NCI-H748 treated with DMSO at 0.1 percent for 48 hours (cell line): ENCODE measurements around the gene CCL24.
"Not testable (repeated sequence)": the region's sequence is repeated elsewhere in the genome, so short reads cannot be mapped to it uniquely, and the experiment has no call there.

Source experiments
- DNase-seq: peaks from one replicate; lab custom pipeline; 2025; lab: John Stamatoyannopoulos, UW

The CCL24 gene

DNA sequence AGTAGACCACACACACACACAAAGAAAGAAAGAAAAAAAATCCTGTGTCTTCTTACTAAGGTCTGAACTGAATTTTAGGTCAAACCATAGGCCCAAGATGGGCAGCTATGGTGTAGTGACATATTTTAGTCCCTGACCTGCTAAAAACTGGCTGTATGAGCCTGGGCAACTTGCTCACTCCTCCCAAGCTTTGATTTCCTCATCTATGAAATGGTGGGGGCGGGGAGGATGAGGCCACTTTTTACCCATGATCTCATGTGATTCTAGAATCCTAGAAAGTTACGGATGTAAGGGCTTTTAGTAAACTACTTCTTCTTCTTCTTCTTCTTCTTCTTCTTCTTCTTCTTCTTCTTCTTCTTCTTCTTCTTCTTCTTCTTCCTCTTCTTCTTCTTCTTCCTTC is 6.1 kb upstream of the CCL24 start:
- no peak for DNase-seq

DNA sequence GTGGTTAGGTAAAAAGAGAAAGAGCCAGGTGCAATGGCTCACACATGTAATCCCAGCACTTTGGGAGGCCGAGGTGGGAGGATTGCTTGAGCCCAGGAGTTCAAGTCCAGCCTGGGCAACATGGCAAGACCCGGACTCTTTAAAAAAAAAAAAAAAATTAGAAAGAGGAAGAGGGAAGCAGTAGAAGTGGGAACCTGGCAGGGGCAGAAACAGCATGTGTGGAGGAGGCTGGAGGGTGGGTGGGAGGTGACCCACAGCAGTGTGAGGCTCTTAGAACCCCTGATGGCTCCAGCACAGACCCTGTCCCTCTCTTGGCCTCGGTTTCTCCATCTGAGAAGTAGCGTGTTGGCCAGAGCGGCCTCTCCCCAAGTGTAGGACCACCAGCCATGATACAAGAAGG is 4.9 kb upstream of the CCL24 start:
- DNase-seq: no peak

DNA sequence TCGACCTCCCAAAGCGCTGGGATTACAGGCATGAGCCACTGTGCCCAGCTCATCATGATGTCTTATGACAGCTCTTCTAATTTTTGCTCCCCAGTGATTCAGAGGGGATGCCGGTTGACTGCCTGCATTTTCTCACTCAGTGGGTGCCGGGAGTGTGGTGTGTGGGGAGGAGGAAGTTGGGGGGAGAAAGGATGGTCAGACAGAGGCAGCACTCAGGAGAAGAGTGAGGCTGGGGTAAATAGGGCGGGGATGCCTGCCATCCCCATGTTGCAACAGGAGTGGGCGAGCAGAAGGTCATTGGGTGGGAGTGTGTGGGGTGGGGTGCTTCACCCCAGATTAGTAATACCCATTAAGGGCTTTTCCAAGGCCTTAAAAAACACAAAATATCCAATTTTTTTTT is 3.5 kb upstream of the CCL24 start:
- no peak for DNase-seq

- no peak for DNase-seq
These were observed 1.9 kb upstream of the CCL24 start for GRCh38 chr7:75815418-75816064.

GRCh38 chr7:75814407-75814947 is 871 bp upstream of the CCL24 start:
- DNase-seq: no peak

GRCh38 chr7:75813084-75813483 is 522 bp downstream of the CCL24 start:
- DNase-seq: no peak

GRCh38 chr7:75811894-75812678 is 1.5 kb downstream of the CCL24 start:
- no peak for DNase-seq

GRCh38 chr7:75809396-75809795 is 4.2 kb downstream of the CCL24 start:
- no peak for DNase-seq

DNA sequence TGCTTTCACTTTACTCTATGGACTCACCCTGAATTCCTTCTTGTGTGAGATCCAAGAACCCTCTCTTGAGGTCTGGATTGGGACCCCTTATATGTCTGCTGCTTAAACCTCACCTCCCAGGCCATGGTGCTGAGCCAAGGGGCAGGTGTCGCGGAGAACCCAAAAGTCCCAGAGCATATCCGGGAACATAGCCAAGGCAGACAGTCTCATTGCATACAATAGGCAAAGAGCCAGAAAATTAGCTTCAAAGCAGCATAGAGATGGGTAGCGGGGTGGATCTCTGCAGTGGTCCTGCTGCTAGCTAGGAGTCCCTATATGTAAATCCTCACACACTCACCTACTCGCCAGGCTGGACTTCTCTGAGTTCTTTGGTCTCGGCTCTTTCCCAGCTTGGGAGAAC is 5.5 kb downstream of the CCL24 start:
- no peak for DNase-seq

GRCh38 chr7:75807452-75807851 is 6.2 kb downstream of the CCL24 start:
- DNase-seq: no peak

GRCh38 chr7:75806560-75807307 is 6.9 kb downstream of the CCL24 start:
- DNase-seq: no peak

GRCh38 chr7:75804705-75805104 is 8.9 kb downstream of the CCL24 start:
- no peak for DNase-seq

DNA sequence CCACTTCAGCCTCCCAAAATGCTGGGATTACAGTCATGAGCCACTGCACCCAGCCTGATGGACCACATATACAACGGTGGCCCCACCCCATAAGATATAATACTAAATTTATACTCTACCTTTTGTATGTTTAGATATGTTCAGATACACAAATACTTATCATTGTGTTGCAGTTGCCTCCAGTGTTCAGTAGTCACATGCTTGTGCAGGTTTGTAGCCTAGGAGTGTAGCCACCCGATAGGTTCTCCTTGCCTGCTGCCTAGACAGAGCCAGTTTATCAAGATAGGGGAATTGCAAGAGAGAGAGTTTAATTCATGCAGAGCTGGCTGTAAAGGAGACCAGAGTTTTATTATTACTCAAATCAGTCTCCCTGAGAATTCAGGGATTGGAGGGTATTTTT is 9.6 kb downstream of the CCL24 start:
- DNase-seq: no peak

GRCh38 chr7:75802552-75802821 is 11.1 kb downstream of the CCL24 start:
- no peak for DNase-seq

GRCh38 chr7:75798770-75799169 is 14.8 kb downstream of the CCL24 start:
- no peak for DNase-seq

- no peak for DNase-seq
These were observed 17.2 kb downstream of the CCL24 start for GRCh38 chr7:75796420-75796819.

- no peak for DNase-seq
These were observed 17.7 kb downstream of the CCL24 start for GRCh38 chr7:75795831-75796285.

- no peak for DNase-seq
These were observed 19.9 kb downstream of the CCL24 start for GRCh38 chr7:75793676-75794075.

GRCh38 chr7:75792567-75792966 is 21.0 kb downstream of the CCL24 start:
- not testable (repeated sequence) for DNase-seq

GRCh38 chr7:75789361-75789924 is 24.2 kb downstream of the CCL24 start:
- no peak for DNase-seq

DNA sequence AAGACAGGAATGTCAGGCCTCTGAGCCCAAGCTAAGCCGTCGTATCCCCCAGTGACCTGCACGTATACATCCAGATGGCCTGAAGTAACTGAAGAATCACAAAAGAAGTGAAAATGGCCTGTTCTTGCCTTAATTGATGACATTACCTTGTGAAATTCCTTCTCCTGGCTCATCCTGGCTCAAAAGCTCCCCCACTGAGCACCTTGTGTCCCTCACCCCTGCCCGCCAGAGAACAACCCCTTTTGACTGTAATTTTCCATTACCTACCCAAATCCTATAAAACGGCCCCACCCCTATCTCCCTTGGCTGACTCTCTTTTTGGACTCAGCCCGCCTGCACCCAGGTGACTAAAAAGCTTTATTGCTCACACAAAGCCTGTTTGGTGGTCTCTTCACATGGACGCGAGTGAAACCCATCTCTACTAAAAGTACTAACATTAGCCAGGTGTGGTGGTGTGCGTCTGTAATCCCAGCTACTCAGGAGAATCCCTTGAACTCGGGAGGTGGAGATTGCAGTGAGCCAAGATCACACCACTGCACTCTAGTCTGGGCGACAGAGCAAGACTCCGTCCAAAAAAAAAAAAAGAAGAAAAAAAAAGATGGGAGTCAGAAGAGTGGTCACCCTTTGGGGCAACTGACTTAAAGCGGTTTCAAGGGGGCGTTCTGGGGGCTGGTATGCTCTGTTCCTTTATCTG is 25.3 kb downstream of the CCL24 start:
- not testable (repeated sequence) for DNase-seq

DNA sequence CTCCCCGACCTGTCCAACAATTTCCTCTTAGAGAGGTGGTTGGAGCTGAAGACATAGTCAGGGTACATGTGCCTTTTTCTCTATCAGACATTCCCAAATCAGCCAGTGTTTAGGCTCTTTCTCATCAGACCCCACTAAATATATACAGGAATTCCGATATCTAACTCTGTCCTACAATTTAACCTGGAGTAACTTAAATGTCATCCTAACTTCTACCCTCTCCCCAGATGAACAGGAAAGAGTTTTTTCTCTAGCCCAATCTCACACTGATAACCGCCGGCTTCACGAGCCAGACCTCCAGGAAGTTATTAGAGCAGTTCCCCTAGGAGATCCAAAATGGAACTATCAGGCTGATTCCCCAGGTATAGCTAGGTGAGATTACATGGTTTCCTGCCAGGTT is 30.5 kb downstream of the CCL24 start:
- DNase-seq: not testable (repeated sequence)
